B cell (primary cell): Measurements from ENCODE around the gene HS3ST5.

Source experiments
- CTCF ChIP-seq: fragments of 200-600 bp; IDR thresholded peaks from one replicate; pipeline ENCODE4 v1.8.0; 2022; ENCODE audit warnings: antibody characterized with exemption, mild to moderate bottlenecking
- EZH2 ChIP-seq: IDR thresholded peaks from 2 replicates; pipeline ENCODE4 v1.6.1; 2012; ENCODE audit warnings: borderline replicate concordance, low read depth, mild to moderate bottlenecking, moderate library complexity, low read length; ENCODE audit not compliant: insufficient read depth, poor library complexity, severe bottlenecking

- TF ChIP-seq CTCF: no peak
- no peak for TF ChIP-seq EZH2
These were observed 29.9 kb downstream of the HS3ST5 start for GRCh38 chr6:114312931-114313330.
